Femur (tissue), 1 donor: ENCODE measurements around the gene ZNF862.
"Not testable (repeated sequence)": the region's sequence is repeated elsewhere in the genome, so short reads cannot be mapped to it uniquely, and the experiment has no call there.

Source experiments
- DNase-seq: peaks from one replicate; pipeline ENCODE4 v3.0.0-alpha.2; 2017

The ZNF862 gene

GRCh38 chr7:149882248-149883047 is 44.3 kb downstream of the ZNF862 start:
- peak; percentile 19 for DNase-seq

DNA sequence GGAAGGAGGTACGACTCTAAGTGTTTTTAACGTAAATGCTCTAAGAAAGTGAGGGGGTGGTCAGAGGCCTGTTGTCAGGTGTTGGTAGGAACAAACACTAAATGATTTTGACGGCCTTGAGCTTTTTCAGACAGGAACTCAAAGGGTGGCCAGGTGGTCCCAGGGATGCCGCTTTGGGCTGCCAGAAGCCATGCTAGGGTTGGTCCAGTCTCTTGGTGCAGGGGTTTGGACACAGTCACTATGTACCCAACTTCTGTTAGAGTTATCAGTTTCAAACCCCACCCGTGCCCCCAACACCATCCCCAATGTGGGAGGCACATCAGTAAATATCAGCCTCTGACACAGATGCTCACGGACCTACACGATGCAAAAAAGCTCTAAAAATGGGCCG is 44.9 kb downstream of the ZNF862 start:
- DNase-seq, result peak; percentile 8

- peak; percentile 51 for DNase-seq
Observed at GRCh38 chr7:149883452-149883861, 45.3 kb downstream of the ZNF862 start.

DNA sequence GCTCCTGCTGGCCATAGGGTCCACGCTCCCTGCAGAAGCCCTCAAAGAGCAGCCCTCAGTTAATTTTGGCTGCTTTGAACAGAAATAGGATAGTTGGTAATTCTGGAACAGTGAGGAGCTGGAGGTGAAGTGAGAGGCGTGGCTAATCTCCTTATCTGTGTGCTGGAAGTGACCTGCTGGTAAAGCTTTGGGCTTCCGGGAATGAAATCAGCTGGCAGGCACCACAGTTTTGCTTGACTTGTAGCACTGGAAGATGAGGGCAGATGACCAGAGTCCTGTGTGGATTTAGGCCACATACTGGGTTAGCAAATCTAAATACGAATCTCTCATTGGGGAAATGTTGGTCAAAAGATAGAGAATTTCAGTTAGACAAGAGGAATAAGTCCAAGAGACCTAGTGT is 45.8 kb downstream of the ZNF862 start:
- DNase-seq, result peak; percentile 15

GRCh38 chr7:149884541-149884940 is 46.4 kb downstream of the ZNF862 start:
- peak; percentile 32 for DNase-seq

DNA sequence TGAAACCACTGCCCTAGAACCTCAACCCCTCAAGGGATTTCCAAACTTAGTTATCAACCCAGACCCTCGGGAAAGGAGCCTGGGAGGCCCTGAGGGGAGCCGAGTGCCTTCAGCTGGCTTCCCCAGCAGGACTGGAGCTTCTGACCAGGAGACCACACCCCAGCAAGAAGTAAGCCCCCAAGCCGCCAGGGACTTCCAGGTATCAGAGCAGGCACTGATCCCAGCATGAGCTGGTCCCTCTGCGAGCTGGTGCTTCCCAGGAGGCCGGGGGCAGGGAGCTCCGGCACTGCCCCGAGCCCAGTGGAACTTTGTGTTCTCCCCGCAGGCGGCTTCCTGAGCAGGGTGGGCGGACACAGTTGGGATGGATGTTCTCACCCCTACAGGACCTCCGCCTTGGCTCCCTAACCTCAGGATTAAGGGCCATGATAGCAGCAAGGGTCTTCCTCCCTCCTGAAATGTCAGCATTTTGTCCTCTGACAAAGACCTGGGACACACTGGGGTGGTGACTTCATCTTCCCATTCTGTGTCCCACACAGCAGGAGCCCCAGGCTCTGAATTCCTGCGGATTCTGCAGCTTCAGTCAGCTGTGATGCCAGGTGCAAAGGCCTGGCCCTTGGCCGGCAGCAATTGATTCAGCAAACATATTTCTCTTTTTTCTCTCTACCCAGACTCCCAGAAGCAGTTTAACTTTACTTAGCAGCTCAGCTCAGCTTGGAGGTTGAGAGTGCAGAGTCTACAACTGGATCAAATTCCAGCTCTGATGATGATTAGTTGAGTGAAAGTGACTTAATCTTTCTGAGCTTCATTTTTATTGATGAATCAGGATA is 47.2 kb downstream of the ZNF862 start:
- DNase-seq, result peak; percentile 70

DNA sequence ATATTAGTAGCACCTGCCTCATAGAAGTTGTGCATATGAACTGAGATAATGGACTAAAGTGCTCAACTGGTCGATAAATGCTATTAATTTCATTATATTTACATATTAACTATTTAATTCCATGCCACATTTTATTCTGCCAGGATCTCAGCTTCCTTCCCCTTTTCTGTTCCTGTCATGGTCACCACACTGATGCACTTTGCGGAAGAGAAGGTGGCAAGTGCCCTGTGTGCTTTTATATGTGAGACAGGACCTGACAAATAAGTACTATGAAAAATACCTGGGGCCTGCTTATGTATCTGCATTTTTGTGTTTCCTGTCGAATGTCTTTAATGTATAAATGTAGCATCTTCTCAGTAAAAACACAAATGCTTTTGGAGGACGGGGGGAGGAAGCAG is 47.8 kb downstream of the ZNF862 start:
- no peak for DNase-seq

GRCh38 chr7:149887311-149887710 is 49.1 kb downstream of the ZNF862 start:
- no peak for DNase-seq

DNA sequence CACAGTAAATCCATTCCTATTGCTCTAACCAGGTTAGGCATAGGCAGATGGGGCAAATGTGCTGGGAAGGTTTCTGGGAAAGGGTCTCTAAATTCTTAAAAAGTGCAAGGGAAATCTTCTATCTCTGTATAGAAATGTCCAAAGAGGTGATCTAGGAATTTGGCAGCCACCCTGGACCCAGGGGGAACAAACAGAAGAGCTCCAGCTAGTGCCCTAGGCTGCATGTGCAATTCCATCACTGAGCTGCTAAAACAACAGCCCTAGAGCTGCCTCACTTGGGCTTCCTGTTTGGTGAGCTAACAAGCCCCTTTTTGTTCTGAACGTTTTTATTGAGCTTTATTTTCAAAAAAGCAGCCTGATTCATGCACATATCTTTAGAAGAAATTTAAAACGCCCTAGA is 52.5 kb downstream of the ZNF862 start:
- not testable (repeated sequence) for DNase-seq

DNA sequence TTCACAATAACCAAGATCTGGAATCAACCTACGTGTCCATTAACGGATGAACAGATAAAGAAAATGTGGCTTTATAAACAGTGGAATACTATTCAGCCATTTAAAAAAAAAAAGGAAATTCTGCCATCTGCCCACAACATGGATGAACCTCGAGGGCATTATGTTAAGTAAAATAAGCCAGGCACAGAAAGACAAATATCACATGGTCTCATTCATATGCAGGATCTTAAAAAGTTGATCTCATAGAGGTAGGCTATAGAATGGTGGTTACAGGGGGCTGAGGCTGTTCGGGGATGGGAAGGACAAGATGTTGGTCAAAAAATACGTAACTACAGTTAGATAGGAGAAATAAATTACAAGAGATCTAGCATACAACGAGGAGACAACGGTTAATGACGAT is 56.8 kb downstream of the ZNF862 start:
- not testable (repeated sequence) for DNase-seq

GRCh38 chr7:149907776-149908376 is 69.7 kb downstream of the ZNF862 start:
- DNase-seq, result not testable (repeated sequence)

DNA sequence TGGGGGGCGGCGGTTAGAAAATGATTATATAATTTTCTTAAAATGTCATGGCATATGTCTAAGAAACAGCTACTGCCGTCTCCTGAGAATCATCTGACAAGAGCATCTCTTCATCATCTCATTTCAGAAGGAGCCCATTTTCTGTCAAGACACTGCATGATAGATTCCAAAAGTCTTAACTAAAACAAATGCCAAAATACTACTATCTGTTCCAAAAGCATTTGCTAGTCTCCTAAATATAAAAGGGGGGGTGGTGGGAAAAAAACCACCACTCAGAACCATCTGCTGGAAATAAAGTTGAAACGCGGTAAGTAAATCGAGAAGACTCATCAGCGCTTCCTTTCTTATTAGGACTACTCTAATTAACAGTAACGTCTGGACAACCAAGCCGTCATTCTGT is 72.0 kb downstream of the ZNF862 start:
- DNase-seq, result not testable (repeated sequence)

- DNase-seq, result not testable (repeated sequence)
Observed at GRCh38 chr7:149912126-149912525, 74.0 kb downstream of the ZNF862 start.
